ENCODE data around the gene NUCB1. TPM values are rescaled to one million over a fixed set of nuclear protein-coding genes. Genes with fewer than 3 reads are reported as not detected.
A peak's percentile ranks its signal among the peaks of the same experiment; 100 is the strongest.

Gene NUCB1
- total and polyA plus RNA-seq, 9 of the 15 experiments (the other 6 are each of a cell fraction or from before 2014, with no cell fraction given) = 3.1 to 153 (median 71.7) TPM

- TF ChIP-seq, protein P1, sequence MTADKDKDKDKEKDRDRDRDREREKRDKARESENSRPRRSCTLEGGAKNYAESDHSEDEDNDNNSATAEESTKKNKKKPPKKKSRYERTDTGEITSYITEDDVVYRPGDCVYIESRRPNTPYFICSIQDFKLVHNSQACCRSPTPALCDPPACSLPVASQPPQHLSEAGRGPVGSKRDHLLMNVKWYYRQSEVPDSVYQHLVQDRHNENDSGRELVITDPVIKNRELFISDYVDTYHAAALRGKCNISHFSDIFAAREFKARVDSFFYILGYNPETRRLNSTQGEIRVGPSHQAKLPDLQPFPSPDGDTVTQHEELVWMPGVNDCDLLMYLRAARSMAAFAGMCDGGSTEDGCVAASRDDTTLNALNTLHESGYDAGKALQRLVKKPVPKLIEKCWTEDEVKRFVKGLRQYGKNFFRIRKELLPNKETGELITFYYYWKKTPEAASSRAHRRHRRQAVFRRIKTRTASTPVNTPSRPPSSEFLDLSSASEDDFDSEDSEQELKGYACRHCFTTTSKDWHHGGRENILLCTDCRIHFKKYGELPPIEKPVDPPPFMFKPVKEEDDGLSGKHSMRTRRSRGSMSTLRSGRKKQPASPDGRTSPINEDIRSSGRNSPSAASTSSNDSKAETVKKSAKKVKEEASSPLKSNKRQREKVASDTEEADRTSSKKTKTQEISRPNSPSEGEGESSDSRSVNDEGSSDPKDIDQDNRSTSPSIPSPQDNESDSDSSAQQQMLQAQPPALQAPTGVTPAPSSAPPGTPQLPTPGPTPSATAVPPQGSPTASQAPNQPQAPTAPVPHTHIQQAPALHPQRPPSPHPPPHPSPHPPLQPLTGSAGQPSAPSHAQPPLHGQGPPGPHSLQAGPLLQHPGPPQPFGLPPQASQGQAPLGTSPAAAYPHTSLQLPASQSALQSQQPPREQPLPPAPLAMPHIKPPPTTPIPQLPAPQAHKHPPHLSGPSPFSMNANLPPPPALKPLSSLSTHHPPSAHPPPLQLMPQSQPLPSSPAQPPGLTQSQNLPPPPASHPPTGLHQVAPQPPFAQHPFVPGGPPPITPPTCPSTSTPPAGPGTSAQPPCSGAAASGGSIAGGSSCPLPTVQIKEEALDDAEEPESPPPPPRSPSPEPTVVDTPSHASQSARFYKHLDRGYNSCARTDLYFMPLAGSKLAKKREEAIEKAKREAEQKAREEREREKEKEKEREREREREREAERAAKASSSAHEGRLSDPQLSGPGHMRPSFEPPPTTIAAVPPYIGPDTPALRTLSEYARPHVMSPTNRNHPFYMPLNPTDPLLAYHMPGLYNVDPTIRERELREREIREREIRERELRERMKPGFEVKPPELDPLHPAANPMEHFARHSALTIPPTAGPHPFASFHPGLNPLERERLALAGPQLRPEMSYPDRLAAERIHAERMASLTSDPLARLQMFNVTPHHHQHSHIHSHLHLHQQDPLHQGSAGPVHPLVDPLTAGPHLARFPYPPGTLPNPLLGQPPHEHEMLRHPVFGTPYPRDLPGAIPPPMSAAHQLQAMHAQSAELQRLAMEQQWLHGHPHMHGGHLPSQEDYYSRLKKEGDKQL (CRISPR knock-in tag; IDR thresholded peaks at IDR 0.05; ENCODE audit: borderline replicate concordance) = no peak
- TF ChIP-seq SMC3 (conservative IDR thresholded peaks at IDR 0.05; ENCODE audit: insufficient read depth, low read depth, low read length) (no peak), TRIM24 (IDR thresholded peaks at IDR 0.05) (peak; percentile 68 to 69; a peak in 3 of 4 replicates), ZNF518B (CRISPR knock-in tag; IDR thresholded peaks at IDR 0.05) (no peak), HNRNPUL1 (IDR thresholded peaks at IDR 0.05; ENCODE audit: low read length) (no peak), ZNF384 (IDR thresholded peaks at IDR 0.05; ENCODE audit: low read depth, low read length) (peak; percentile 53; the same call in 1 of the 2 replicates), ZNF347 (CRISPR knock-in tag; IDR thresholded peaks at IDR 0.05; ENCODE audit: low read depth) (no peak), WHSC1 (IDR thresholded peaks at IDR 0.05; ENCODE audit: low read length) (no peak), REST (IDR thresholded peaks at IDR 0.05; ENCODE audit: borderline replicate concordance) (no peak), REST (CRISPR knock-in tag; IDR thresholded peaks at IDR 0.05; ENCODE audit: low read depth) (peak; percentile 24; the same call in 1 of the 2 replicates)
Observed at GRCh38 chr19:48963371-48964204, 63.5 kb downstream of the NUCB1 start (continued).
